HG03196 (cell line): ENCODE measurements around the gene LRFN2.

Experiments
- ATAC-seq: cut with Tn5 transposase; IDR thresholded peaks from one replicate; pipeline ENCODE4 v1.9.1; 2021; ENCODE audit not compliant: unreplicated experiment

The LRFN2 gene

DNA sequence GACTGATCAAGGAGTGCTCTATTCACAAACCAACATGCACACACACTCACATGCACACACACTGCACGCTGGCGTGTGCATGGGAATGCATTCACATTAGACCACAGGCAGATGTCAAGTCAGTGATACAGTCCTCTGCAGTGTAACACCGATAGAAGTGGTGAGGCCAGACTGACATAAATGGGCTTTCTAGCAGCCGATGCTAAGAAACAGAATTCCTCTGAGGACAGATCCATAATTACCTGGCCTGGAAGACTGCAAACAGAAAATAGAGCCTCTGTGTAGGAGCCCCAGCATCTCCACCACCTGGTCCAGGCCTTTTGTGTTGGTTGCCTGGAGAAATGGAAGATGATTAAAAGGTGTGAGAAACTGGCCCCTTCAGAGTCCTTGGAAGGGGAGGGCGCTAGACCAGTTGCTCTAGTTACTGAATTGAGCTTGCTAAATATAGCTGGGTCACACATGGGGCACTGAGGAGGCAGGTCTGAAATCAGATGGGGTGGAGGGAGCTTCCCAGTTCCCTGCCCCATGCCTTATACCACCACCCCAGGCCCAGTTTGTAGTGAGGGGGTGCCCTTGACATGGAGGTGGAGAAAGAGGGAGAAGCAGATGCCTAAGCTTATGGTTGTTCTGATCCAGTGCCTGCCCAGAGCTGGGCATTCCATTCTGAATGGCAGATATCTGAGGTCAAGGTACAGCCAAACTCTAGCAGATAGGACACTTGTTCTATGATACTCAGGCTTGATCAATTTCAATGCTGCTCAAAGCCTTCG is 233.8 kb downstream of the LRFN2 start:
- ATAC-seq: no peak

DNA sequence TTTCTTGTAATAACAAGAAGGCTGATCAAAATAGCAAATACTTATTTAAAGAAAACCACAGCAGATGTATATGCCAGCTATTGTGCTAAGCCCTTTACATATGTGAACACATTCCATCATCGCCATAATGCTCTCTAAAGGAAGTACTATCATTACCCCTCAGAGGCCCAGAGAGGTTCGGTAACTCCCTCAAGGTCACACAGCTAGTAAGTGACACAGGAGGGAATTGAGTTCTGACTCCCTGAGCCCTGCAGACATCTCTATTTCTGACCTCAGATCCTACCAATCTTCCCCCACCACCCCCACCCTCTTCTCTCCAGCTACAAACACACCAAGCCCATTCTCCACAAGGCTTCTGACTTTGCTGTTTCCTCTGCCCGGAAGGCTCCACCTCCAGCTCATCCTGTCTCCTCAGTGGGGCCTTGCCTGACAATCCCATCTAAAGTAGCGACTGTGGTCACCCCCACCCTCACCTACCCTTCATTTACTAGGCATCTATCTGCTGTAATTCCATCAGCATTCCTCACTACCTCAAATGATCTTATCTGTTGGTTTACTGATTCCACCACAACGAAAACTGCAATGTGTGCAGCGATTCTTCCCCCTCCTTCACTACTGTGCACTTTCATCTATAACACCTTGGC is 234.5 kb downstream of the LRFN2 start:
- ATAC-seq: no peak

DNA sequence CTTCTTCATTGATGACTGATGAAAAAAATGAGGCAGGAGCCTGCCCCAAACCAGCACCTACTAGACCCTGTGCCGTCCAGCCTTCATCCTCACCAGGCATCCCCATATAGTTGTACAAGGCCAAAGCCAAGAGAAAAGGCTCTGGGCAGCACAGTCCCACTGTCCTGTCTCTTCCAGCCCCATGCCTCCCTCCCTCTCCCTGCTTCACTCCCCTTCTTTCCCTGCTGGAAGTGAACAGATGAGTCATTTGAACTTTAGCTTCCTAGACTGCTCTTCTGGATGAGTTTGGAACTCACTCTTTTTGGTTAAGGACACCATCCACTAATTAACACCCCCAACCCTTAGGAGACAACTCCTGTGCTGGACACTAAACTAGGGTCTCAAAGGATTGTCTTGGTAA is 235.2 kb downstream of the LRFN2 start:
- ATAC-seq: no peak

DNA sequence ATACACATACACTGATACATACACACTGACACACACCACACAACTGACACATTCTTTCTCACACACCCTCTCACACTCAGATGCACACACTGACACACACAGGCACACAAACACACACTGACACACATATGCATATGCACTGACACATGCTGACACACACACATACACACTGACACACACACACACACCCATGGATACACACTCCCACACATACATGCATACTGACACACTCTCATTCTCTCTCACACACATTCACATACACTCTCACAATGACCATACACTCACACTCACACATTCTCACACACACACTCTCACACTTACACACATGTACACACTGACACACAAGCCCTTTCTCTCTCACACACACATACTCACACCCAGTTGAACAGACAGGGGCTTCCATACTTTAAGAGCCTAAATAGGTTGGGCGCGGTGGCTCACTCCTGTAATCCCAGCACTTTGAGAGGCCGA is 236.4 kb downstream of the LRFN2 start:
- ATAC-seq: no peak

DNA sequence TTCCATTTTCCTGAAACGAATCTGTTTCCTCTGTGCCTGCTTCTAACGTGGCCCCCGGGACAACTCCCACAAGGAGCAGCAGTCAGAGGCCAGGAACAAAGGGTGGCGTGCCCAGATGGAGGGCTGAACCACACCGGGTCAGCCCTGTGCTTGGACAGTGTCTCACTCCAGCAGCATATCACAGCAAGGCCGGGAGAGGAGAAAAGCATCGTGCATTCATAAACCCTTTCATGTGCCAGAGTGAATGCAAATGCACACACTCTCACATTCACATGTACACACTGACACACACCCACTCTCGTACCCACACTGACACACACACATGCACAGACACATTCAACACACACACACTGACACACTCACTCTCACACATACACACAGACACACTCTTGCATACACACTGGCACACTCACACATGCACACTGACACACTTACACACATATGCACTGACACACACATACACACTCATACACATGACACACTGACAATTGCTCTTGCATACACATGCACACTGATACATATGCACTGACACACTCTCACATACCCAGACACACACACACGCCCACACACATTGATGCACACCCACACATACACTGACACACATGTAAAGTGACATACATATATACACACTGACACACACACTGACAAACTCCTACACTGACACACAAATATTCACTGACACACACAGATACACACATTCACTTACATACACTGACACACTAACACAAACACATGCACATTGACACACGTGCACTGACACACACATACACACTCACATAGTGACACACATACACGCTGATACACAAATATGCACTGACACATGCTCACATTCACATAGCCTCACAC is 237.0 kb downstream of the LRFN2 start:
- no peak for ATAC-seq

DNA sequence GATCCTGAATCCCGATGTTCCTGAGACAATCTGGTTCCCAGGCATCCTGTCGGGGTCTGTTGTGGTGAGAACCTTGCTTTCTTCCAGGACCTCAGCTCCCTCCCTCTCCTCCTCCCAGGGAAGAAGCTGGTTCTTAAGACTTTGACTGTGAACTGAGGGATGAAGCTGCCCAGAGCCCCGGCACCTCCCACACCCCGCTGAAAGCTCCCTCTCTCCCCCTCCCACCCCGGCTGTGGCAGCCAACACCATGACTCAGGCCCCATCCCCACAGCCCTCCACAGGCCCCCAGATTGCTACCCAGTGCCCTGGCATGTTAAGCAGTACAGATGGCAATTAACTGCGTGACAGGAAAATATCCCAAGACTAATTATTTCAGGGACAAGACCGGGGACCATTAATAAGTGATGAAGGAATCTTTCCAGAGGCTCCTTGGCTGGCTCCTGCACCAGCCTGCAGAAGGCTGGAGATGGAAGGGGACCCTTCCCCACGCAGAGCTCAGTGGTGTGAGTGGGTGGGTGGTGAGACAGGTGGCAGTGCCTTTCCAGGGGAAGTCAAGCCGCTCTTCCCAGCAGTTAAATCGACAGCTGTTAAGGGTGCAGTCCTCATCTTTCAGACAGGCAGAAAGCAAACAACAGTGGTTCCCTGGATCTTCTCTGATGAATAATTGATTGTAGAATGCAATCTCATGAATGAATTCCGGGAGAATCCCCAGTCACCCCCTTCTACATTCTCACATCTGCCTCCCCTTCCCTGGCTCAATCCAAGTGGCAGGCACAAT is 237.9 kb downstream of the LRFN2 start:
- no peak for ATAC-seq

DNA sequence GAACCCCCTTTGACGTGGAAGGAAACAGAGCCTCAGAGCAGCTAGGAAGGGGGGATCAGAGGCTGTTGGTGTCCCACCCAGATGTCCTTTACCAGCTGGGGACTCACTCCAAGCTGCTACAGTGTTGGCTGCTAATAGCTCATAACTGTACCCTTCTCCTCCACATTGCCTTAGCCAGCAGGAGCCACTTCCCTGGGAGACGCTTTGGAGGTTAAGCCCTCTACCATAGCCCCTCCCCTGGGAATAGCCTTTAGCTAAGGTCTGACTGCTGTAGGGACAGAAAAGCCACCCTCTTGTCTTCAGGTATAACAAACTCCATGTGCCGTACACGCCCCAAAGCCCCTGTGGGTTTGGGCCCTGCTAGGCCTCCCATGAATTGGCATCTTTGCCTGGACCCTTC is 238.6 kb downstream of the LRFN2 start:
- ATAC-seq: no peak

DNA sequence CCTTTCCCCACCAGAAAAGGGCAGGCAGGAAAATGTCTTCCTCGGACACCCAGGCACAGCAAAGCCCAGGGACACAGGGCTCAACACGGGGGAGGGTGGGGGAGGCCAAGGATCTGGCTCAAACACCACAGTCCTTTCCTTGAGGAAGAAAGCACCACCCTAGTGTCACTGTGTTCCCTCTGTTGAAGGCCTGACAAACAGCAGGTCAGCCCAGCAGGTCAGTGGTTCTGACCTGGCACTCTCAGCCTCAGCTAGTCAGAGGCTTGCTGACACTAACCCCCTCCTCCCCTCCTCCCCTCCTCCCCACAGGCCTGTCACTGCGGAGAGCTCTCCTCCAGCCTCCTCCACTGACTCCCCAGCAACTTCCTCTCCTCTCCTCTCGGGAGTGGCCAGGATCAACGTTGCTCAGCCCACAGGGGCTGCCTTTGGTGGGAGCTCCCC is 239.6 kb downstream of the LRFN2 start:
- no peak for ATAC-seq

DNA sequence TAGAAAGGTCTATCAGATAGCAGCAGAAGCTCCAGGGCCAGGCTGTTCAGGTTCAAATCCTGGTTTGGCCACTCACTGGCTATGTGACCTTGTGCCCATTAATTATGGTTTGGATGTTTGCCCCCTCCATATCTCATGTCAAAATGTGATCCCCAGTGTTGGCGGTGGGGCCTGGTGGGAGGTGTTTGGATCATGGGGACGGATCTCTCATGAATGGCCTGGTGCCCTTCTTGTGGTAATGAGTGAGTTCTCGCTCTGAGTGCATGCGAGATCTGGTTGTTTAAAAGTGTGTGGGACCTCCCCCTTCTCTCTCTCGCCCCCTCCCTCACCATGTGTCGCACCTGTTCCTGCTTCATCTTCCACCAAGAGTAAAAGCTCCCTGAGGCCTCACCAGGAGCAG is 240.9 kb downstream of the LRFN2 start:
- no peak for ATAC-seq

DNA sequence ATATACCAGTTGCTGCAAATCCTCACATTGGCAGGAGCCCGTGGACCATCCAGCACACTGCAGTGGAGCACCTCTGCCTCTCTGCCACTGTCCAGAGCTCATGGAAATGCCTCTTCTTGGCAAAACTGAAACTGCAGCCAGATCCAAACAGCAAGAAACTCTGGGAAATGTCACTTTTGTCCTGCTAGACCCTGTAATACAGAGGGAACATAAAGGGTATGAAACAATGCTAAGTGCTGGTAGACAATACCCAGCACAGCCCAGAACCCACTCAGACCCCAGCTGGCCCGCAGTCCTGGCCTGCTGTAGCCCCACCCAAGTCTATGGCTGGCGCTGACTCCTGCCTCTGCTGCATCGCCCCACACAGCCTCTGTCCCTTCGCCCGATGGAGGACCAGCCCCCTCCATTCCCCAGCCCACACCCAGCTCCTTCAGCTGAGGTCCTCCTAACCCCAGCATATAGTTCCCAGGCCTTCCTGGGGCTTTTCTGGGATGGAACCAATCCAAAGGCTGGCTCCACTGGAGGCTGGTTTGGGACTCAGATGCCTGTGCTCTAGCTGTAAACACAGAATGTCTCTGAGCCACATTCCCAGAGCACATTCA is 242.5 kb downstream of the LRFN2 start:
- no peak for ATAC-seq

DNA sequence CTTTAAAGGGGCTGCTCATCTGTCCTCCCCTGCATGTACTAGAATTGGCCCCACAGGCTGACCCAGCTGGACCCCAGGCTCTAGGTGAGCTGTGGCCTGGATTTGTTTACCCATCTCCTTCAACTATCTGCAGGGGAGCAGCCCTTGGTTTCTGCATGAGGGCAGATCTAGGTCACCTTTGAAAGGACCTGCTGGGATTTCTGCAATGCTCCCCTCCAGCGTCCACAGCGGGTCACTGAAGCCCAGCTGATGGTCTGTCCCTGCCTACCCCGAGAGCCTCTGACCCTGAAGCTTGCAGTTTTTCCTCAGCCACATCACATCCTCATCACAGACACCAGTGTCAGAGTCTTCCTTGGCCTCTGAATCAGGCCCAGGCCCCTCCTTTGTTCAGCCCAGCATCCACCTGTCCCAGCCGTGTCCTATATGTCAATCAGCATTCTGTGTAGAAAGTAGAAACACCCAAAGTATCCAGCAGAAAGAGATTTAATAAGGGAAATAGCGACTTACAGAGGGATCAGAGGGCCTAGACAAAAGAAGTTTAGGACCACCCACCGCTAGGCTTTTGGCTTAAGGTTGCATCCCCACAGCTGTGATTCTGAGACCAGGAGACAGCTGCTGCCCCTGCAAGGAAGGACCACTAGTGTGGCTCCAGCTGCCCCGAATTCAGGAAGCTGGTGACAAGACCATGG is 243.1 kb downstream of the LRFN2 start:
- no peak for ATAC-seq

DNA sequence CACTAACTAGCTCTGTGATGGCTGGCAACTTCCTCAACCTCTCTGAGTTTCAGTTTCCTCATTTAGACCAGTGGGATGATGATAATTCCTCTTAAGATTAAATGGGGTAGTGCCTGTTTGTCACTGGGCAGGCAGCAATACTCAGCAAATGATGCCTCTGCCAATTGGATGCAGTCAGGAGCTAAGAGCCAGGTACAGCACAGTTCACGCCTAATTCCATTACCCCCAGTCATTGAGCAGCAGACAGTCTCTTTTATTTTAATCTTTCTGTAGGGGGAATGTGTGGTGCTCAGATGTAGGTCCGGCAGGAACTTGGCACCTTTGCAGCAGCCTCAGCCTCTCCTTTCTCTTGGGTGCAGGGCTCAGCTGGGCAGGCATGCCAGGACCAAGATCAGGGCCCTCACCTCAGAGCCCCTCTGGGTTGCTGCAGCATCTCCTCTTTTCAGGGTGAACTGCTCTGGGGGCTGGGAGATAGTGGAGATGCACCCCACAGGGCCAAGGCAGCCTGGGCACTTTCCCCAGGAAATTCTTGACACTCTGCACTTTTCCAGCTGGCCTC is 243.8 kb downstream of the LRFN2 start:
- ATAC-seq: no peak

DNA sequence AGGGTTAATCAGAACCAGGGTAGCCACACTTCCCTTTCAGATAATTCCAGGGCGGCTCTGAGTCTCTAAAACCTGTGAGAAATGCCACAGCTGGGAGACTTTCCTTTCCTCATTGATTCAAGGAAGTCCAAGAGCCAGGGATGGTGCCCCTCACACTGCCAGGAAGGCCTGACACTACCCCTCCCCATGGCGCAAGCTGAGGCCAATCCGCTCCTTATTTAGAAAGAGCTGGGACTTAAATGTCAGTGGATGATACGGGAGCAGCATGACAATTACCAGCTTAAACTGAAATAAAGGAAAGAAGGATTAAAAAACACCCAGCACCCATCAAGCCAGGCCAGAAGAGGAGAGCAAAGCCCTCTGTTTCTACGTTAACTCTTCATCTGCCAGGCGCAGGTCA is 244.4 kb downstream of the LRFN2 start:
- no peak for ATAC-seq

DNA sequence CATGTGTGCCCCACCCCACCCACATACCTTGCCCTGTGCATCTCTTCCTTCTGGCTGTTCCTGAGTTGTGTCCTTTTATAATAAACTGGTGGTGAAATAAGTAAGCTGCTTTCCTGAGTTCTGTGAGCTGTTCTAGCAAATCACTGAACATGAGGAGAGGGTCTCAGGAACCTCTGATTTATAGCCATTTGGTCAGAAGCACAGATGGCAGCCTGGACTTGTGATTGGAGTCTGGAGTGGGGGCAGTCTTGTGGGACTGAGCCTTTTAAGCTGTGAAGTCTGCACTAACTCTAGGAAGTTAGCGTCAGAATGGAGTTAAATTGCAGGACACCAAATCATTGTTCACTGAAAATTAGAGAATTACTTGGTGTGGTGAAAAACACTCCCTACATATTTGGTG is 245.4 kb downstream of the LRFN2 start:
- no peak for ATAC-seq
